T1000 (cell line): ENCODE results near the gene RRAD.
A peak's percentile ranks its signal among the peaks of the same experiment; 100 is the strongest.

Experiments used
- DNase-seq: peaks from one replicate; lab custom pipeline; 2025; ENCODE audit warnings: mixed read lengths; lab: John Stamatoyannopoulos, UW

Gene RRAD

GRCh38 chr16:66881014-66881417 is 44.3 kb downstream of the RRAD start:
- DNase-seq = no peak

GRCh38 chr16:66880288-66881013 is 44.9 kb downstream of the RRAD start, which contains the start of gene PDP2:
TSS of gene PDP2 (plus strand) at chr16:66880515. CDS start at chr16:66884285, 3,770 bp downstream.
- peak; percentile 84 for DNase-seq

GRCh38 chr16:66878067-66878466 is 47.3 kb downstream of the RRAD start:
- DNase-seq = no peak

- no peak for DNase-seq
Measured at GRCh38 chr16:66874079-66874775, 51.1 kb downstream of the RRAD start.

- no peak for DNase-seq
Measured at GRCh38 chr16:66873685-66874055, 51.7 kb downstream of the RRAD start.

GRCh38 chr16:66872943-66873684 is 52.2 kb downstream of the RRAD start:
- peak; percentile 90 for DNase-seq

- no peak for DNase-seq
Measured at GRCh38 chr16:66872559-66872942, 52.8 kb downstream of the RRAD start.

GRCh38 chr16:66871840-66872239 is 53.5 kb downstream of the RRAD start:
- DNase-seq = no peak
